ENCODE measurements around the gene C1QTNF4. TPM values are rescaled to one million over a fixed set of nuclear protein-coding genes. Genes with fewer than 3 reads are reported as not detected.
A peak's percentile ranks its signal among the peaks of the same experiment; 100 is the strongest.

C1QTNF4 gene
- total RNA-seq, 4 donors from 2014 or later: 0.35 to 0.57 (median 0.41) TPM; not detected in 1

DNA sequence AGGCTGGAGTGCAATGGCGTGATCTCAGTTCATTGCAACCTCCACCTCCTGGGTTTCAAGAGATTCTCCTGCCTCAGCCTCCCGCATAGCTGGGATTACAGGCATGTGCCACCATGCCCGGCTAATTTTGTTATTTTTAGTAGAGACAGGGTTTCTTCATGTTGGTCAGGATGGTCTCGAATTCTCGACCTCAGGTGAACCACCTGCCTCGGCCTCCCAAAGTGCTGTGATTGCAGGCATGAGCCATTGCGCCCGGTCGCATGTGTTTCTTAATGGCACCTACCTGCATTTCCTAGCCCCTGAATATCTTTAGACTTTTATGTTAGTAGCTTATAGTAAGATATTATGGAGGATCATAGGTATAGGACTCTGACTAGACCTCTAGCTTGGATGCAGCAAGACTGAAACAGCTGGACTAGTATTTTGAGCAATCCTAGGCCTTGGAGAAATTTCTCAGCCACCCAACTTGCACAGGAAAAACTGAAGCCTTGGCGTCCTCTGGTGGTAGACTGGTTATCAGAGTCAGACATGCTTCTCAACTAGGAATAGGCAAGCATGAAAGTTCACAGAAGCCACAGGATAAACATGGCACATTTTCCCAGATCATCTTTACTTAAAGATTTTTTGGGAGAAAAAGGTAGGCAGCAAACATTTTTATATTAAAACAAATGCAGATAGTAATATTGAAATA lies 22.7 kb upstream of the C1QTNF4 start:
- no peak for TF ChIP-seq POLR2A (IDR thresholded peaks at IDR 0.05)
- TF ChIP-seq, protein P1, sequence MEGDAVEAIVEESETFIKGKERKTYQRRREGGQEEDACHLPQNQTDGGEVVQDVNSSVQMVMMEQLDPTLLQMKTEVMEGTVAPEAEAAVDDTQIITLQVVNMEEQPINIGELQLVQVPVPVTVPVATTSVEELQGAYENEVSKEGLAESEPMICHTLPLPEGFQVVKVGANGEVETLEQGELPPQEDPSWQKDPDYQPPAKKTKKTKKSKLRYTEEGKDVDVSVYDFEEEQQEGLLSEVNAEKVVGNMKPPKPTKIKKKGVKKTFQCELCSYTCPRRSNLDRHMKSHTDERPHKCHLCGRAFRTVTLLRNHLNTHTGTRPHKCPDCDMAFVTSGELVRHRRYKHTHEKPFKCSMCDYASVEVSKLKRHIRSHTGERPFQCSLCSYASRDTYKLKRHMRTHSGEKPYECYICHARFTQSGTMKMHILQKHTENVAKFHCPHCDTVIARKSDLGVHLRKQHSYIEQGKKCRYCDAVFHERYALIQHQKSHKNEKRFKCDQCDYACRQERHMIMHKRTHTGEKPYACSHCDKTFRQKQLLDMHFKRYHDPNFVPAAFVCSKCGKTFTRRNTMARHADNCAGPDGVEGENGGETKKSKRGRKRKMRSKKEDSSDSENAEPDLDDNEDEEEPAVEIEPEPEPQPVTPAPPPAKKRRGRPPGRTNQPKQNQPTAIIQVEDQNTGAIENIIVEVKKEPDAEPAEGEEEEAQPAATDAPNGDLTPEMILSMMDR (IDR thresholded peaks at IDR 0.05): peak; percentile 25 to 64 (median 48)
- WGBS, 2 donors: 85 to 86% methylated on average over 10 of the region's 10 CpGs

DNA sequence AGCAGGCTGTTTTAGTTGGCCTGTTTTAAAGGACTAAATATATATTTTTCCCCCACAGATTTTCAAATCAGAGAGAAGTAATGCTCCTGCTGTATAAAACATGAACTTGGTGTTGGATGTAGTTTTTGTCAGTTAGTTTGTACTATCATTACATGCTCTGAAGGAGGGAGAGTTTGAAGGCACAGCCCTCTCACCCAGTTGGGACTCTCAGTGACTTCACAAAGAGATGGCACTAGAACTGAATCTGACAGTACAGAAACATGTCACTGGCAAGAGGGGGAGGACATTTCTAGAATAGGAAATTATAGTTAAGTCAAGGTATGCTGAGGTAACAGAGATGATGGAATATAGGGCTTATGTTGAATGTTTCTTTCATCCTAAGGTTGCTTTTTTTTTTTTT lies 21.0 kb upstream of the C1QTNF4 start:
- H3K27ac ChIP-seq: no peak overlapping the region
- H3K4me1 ChIP-seq: peaks cover 0 to 8% (median 0%) of the 10 kb centered on the region in 3 donors
- intact Hi-C loops (cut with DNase I): no loop called here
- peaks cover 0 to 57% (median 0%) of the 10 kb centered on the region in 3 donors for H3K36me3 ChIP-seq
- TF ChIP-seq POLR2A (IDR thresholded peaks at IDR 0.05): no peak
- TF ChIP-seq, protein P1 (IDR thresholded peaks at IDR 0.05): no peak
- DNase-seq: no peak
- H3K27me3 ChIP-seq: no peaks in the 10 kb centered on the region
- no peaks in the 10 kb centered on the region for H3K9me3 ChIP-seq
- H3K4me3 ChIP-seq: no peak overlapping the region

More for the DNA sequence above, 22.7 kb upstream of the C1QTNF4 start:
- intact Hi-C loops (cut with DNase I): no loop called here
- H3K36me3 ChIP-seq: peaks cover 5 to 62% (median 5%) of the 10 kb centered on the region in 3 donors
- H3K27ac ChIP-seq: no peak overlapping the region
- no peaks in the 10 kb centered on the region for H3K9me3 ChIP-seq
- H3K27me3 ChIP-seq: no peaks in the 10 kb centered on the region
- no peak overlapping the region for H3K4me3 ChIP-seq
- DNase-seq: no peak
- peaks cover 0 to 8% (median 0%) of the 10 kb centered on the region in 3 donors for H3K4me1 ChIP-seq

- intact Hi-C loops (cut with DNase I): no loop called here
- H3K4me3 ChIP-seq: no peak overlapping the region
- 61 to 77% methylated on average over 6 of the region's 6 CpGs for WGBS, 2 donors
- no peak for TF ChIP-seq POLR2A (IDR thresholded peaks at IDR 0.05)
- TF ChIP-seq, protein P1 (IDR thresholded peaks at IDR 0.05): no peak
- no peaks in the 10 kb centered on the region for H3K4me1 ChIP-seq
- no peaks in the 10 kb centered on the region for H3K27me3 ChIP-seq
- H3K27ac ChIP-seq: no peak overlapping the region
- H3K9me3 ChIP-seq: no peaks in the 10 kb centered on the region
- peaks cover 0 to 21% (median 0%) of the 10 kb centered on the region in 3 donors for H3K36me3 ChIP-seq
- no peak for DNase-seq
These were observed 17.2 kb upstream of the C1QTNF4 start for GRCh38 chr11:47611348-47611794.

DNA sequence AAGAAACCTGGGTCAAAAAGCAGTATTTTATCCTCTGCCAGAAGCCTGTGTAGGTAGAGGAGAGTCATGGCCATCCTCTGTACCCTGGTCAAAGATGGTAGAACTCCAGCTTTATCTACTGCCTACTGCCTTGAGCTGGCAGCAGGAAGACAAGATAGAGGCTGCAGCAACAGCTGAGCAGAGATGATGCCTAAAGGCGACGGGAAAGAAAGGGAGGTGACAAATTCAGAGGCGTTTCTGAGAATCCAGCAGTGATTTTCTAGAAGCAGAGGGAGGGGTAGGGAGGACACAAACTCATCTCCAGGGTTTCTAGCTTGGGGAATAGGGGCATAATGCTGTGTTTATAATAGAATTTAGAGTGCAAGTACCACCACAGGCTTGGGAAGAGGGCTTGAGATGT lies 15.5 kb upstream of the C1QTNF4 start:
- DNase-seq: no peak

GRCh38 chr11:47607380-47607779 lies 13.2 kb upstream of the C1QTNF4 start:
- Histone ChIP-seq H3K27me3 (no peaks in the 10 kb centered on the region), H3K4me1 (no peaks in the 10 kb centered on the region), H3K9me3 (no peaks in the 10 kb centered on the region), H3K36me3 (peaks cover 0 to 15% (median 0%) of the 10 kb centered on the region in 3 donors), H3K4me3 (no peak overlapping the region), H3K27ac (no peak overlapping the region)
- intact Hi-C loops (cut with DNase I): no loop called here
- 75 to 78% methylated on average over 4 to 6 of the region's 7 CpGs for WGBS, 2 donors
- no peak for TF ChIP-seq POLR2A (IDR thresholded peaks at IDR 0.05)
- TF ChIP-seq, protein P1 (IDR thresholded peaks at IDR 0.05): no peak
- DNase-seq: no peak

More for the DNA sequence above, 15.5 kb upstream of the C1QTNF4 start:
- Histone ChIP-seq H3K9me3 (no peaks in the 10 kb centered on the region), H3K36me3 (peaks cover 0 to 15% (median 0%) of the 10 kb centered on the region in 3 donors), H3K27ac (no peak overlapping the region), H3K27me3 (no peaks in the 10 kb centered on the region), H3K4me1 (no peaks in the 10 kb centered on the region), H3K4me3 (no peak overlapping the region)
- no peak for TF ChIP-seq POLR2A (IDR thresholded peaks at IDR 0.05)
- TF ChIP-seq, protein P1 (IDR thresholded peaks at IDR 0.05): no peak
- intact Hi-C loops (cut with DNase I): no loop called here
- WGBS, 2 donors: 50 to 77% methylated on average over 3 of the region's 3 CpGs
